PFSK-1 (cell line): ENCODE measurements around the gene MPPE1.
A peak's percentile ranks its signal among the peaks of the same experiment; 100 is the strongest.

Experiments
- FOXP2 ChIP-seq: optimal IDR thresholded peaks from 2 replicates; pipeline ENCODE3; 2011; ENCODE audit warnings: borderline replicate concordance, control low read depth, inconsistent platforms; ENCODE audit not compliant: insufficient read depth; ENCODE audit errors: extremely low read length, extremely low read depth
- POLR2AphosphoS5 ChIP-seq: IDR thresholded peaks from 2 replicates; pipeline ENCODE4 v1.6.1; 2012; ENCODE audit warnings: low read depth, mild to moderate bottlenecking, control low read depth, low read length, moderate library complexity
- SIN3A ChIP-seq: IDR thresholded peaks from 2 replicates; pipeline ENCODE4 v1.6.1; 2012; ENCODE audit warnings: mild to moderate bottlenecking, low read length, moderate library complexity, borderline replicate concordance; ENCODE audit not compliant: insufficient read depth
- TAF1 ChIP-seq: IDR thresholded peaks from 2 replicates; pipeline ENCODE4 v1.6.1; 2012; ENCODE audit warnings: low read length, control low read depth, borderline replicate concordance; ENCODE audit not compliant: insufficient read depth
- TF ChIP-seq, protein P1 (sequence below), 2 experiments: IDR thresholded peaks; 2 replicates each; pipeline versions ENCODE4 v1.6.1 to v1.8.0; 2011 to 2012; ENCODE audit warnings: low read depth in 2 of 2, low read length in 2 of 2, control low read depth in 1 of 2, inconsistent platforms in 1 of 2, mild to moderate bottlenecking in 1 of 2, moderate library complexity in 1 of 2; ENCODE audit not compliant: insufficient read depth in 1 of 2

MPPE1 gene

DNA sequence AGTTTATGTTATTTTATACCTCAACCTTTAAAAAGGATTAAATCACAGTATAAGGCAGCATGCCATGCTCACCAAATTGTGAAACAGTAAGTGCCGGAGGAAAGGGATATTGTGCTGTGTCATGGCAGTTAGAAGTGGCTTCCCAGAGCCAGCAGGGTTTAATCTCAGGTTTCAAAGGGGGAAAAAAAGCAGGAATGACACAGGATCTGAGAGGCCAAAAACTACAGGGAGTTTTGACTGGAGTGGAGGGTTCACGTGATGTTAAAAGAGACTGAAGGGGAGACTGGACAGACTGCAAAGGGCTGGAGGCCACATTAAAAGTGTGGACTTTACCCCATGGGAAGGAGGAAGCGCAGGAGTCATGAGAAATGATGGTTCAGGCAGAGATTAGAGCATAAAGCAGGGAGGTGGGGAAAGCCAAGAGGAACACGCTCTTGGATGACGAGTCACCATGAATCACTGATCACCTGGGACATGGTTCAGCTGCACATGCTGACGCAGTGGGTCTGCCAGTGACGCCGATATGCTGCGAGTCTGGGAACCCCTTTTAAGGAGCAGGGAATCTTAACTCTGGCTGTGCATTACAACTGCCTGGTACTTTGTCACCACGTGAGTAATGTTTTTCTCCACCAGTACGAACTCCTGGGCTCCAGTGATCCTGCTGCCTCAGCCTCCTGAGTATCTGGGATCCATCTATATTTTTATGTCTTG, 50.8 kb downstream of the MPPE1 start:
- TF ChIP-seq POLR2AphosphoS5 (0 out of 2 replicates have a peak, but pooled peaks have one; percentile 27), FOXP2 (peak; percentile 60), TAF1 (no peak), SIN3A (peak; percentile 64; the same call in 1 of the 2 replicates)
- TF ChIP-seq, protein P1, sequence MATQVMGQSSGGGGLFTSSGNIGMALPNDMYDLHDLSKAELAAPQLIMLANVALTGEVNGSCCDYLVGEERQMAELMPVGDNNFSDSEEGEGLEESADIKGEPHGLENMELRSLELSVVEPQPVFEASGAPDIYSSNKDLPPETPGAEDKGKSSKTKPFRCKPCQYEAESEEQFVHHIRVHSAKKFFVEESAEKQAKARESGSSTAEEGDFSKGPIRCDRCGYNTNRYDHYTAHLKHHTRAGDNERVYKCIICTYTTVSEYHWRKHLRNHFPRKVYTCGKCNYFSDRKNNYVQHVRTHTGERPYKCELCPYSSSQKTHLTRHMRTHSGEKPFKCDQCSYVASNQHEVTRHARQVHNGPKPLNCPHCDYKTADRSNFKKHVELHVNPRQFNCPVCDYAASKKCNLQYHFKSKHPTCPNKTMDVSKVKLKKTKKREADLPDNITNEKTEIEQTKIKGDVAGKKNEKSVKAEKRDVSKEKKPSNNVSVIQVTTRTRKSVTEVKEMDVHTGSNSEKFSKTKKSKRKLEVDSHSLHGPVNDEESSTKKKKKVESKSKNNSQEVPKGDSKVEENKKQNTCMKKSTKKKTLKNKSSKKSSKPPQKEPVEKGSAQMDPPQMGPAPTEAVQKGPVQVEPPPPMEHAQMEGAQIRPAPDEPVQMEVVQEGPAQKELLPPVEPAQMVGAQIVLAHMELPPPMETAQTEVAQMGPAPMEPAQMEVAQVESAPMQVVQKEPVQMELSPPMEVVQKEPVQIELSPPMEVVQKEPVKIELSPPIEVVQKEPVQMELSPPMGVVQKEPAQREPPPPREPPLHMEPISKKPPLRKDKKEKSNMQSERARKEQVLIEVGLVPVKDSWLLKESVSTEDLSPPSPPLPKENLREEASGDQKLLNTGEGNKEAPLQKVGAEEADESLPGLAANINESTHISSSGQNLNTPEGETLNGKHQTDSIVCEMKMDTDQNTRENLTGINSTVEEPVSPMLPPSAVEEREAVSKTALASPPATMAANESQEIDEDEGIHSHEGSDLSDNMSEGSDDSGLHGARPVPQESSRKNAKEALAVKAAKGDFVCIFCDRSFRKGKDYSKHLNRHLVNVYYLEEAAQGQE (IDR thresholded peaks at IDR 0.05; ENCODE audit: insufficient read depth in 1 of 2, low read depth in 2 of 2, low read length in 2 of 2) = no peak

DNA sequence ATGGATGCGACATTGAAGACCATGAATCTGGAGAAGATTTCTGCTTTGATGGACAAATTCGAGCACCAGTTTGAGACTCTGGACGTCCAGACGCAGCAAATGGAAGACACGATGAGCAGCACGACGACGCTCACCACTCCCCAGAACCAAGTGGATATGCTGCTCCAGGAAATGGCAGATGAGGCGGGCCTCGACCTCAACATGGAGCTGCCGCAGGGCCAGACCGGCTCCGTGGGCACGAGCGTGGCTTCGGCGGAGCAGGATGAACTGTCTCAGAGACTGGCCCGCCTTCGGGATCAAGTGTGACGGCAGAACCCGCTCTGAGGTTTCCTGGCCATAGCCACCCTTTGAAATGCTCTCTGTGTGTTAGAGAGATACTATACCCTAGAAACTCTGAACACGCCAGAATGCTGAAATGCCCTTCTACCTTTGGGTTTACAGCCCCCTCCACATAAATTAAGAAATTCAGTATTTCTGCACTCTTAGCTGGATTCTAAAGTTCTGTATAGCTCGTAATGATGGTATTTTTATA, 56.2 kb downstream of the MPPE1 start:
- TF ChIP-seq POLR2AphosphoS5 = no peak
- no peak for TF ChIP-seq FOXP2
- TF ChIP-seq, protein P1 (IDR thresholded peaks at IDR 0.05; ENCODE audit: insufficient read depth in 1 of 2, low read depth in 2 of 2, low read length in 2 of 2) = no peak
- no peak for TF ChIP-seq TAF1
- TF ChIP-seq SIN3A = no peak

DNA sequence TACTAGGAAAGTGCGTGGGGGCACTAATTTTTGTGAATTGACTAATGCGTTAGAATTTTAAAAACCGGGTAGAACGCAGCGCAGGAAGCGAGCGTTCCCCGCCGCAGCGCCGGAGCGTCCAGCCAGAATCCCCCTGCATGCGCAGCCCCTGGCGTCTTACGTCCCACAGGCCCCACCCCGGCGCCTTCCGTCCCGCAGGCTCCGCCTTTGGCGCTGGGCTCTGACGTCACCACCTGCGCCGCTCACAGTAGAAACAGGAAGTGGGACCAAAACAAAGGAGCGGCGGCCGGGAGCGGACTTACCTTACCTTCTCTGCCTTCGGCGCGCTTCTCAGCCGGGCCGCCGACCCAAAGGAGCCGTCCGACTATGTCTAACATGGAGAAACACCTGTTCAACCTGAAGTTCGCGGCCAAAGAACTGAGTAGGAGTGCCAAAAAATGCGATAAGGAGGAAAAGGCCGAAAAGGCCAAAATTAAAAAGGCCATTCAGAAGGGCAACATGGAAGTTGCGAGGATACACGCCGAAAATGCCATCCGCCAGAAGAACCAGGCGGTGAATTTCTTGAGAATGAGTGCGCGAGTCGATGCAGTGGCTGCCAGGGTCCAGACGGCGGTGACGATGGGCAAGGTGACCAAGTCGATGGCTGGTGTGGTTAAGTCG, 56.8 kb downstream of the MPPE1 start, which contains the start of gene CHMP1B:
TSS of gene CHMP1B (plus strand) at position 268 of the 660 bp plus-strand sequence. CDS start at position 367, 99 bp downstream.
- TF ChIP-seq, protein P1 (IDR thresholded peaks at IDR 0.05; ENCODE audit: insufficient read depth in 1 of 2, low read depth in 2 of 2, low read length in 2 of 2) = no peak
- peak; percentile 93 for TF ChIP-seq FOXP2
- peak; percentile 98 for TF ChIP-seq SIN3A
- TF ChIP-seq POLR2AphosphoS5 = peak; percentile 90
- TF ChIP-seq TAF1 = peak; percentile 66; the same call in 1 of the 2 replicates

DNA sequence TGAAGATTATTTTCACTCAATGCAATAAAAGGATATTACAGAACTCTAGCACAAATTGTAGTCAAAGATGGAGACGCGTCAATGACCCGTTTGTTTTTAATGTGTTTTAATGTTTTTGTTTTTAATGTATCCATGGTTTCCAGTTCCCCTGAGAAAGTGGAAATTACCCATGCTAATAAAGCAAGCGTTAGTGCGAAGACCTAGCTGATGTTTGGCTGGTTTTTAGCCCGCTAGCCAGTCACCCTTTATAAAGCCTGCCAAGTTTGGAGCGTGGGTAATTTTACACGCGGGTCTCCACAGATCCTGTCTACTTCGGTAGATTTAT, 57.3 kb downstream of the MPPE1 start:
- no peak for TF ChIP-seq SIN3A

DNA sequence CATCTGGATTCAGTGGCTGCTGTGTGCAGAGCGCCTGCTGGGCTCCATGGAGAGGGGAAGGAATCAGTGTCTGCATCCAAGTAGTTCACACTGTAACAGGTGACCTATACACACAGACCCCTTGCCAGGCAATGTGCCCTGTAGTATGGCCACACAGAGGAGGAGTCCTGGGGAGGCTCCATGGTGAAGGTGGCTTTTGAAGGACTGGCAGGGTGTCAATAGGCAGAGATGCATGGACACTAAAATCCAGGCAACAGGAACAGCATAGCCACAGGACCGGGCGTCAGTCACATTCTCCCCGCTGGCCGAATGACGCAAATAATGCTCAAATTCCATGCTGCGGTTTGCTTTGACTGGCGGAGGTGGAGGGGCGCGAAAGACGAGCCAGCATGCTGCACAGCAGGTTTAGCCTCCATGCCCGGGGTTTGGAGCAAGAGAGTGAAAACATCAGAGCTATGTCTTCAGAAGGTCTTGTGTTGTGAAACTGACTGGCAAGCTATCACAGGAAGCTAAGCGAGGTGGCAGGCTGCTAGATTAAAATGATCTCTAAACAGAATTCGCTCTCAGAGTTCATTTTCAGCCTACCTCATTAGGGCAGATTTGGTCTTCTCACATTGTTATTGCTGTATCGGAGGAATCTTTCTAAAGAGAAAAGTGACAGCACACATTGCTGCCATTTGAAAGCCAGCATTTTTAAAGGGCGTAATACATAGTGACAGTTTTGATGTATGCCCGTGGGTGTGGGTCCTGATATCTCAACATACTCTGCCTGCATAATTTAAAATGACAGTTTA, 58.1 kb downstream of the MPPE1 start:
- TF ChIP-seq POLR2AphosphoS5 (no peak), FOXP2 (peak; percentile 30)
